Fibroblast of skin of scalp (primary cell): ENCODE results near the gene CALM3.
A peak's percentile ranks its signal among the peaks of the same experiment; 100 is the strongest.
"Not testable (repeated sequence)": the region's sequence is repeated elsewhere in the genome, so short reads cannot be mapped to it uniquely, and the experiment has no call there.

Experiments used
- DNase-seq: peaks from one replicate; pipeline ENCODE4 v3.0.0-alpha.2; 2013

Gene CALM3

GRCh38 chr19:46616631-46617322, 15.6 kb downstream of the CALM3 start:
- DNase-seq, result peak; percentile 47

- no peak for DNase-seq
These were observed 16.5 kb downstream of the CALM3 start for GRCh38 chr19:46617601-46618000.

- DNase-seq, result no peak
These were observed 17.6 kb downstream of the CALM3 start for GRCh38 chr19:46618670-46619231.

- DNase-seq, result no peak
These were observed 19.1 kb downstream of the CALM3 start for GRCh38 chr19:46620267-46620666.

GRCh38 chr19:46620716-46621115, 19.6 kb downstream of the CALM3 start:
- peak; percentile 77 for DNase-seq

GRCh38 chr19:46621191-46622117, 20.3 kb downstream of the CALM3 start:
- DNase-seq, result no peak

GRCh38 chr19:46622118-46622446, 21.0 kb downstream of the CALM3 start:
- DNase-seq, result no peak

- no peak for DNase-seq
These were observed 22.9 kb downstream of the CALM3 start for GRCh38 chr19:46623915-46624502.

GRCh38 chr19:46624958-46625661, 24.0 kb downstream of the CALM3 start, which contains the start of gene PTGIR:
PTGIR (minus strand) TSS chr19:46625089; CDS start chr19:46624225, 864 bp downstream.
- peak; percentile 80 for DNase-seq

GRCh38 chr19:46625731-46626130, 24.6 kb downstream of the CALM3 start:
- no peak for DNase-seq

- no peak for DNase-seq
These were observed 25.3 kb downstream of the CALM3 start for GRCh38 chr19:46626446-46626845.

- DNase-seq, result not testable (repeated sequence)
These were observed 27.8 kb downstream of the CALM3 start for GRCh38 chr19:46628970-46629369.

- DNase-seq, result no peak
These were observed 28.5 kb downstream of the CALM3 start for GRCh38 chr19:46629546-46630025.

- no peak for DNase-seq
These were observed 29.6 kb downstream of the CALM3 start for GRCh38 chr19:46630586-46631205.

- peak; percentile 80 for DNase-seq
These were observed 30.4 kb downstream of the CALM3 start for GRCh38 chr19:46631481-46631880.

- no peak for DNase-seq
These were observed 32.0 kb downstream of the CALM3 start for GRCh38 chr19:46633130-46633529.

- DNase-seq, result peak; percentile 91
These were observed 33.0 kb downstream of the CALM3 start for GRCh38 chr19:46634045-46634655.

- no peak for DNase-seq
These were observed 33.6 kb downstream of the CALM3 start for GRCh38 chr19:46634656-46635218.

GRCh38 chr19:46635920-46636761, 35.0 kb downstream of the CALM3 start, which contains the start of gene GNG8:
GNG8 (minus strand) TSS chr19:46636202; CDS start chr19:46634682, 1,520 bp downstream.
- no peak for DNase-seq

GRCh38 chr19:46637224-46637623, 36.1 kb downstream of the CALM3 start:
- no peak for DNase-seq
